HEK293 (cell line): ENCODE measurements around the gene HOXB7.

ENCODE experiments used
- CTCF ChIA-PET: fragments of 350-600 bp; formaldehyde crosslinking; extraction: SDS; loops from one replicate; lab custom pipeline; 2021; ENCODE audit warnings: antibody characterized with exemption; lab: Yijun Ruan, JAX
- POLR2A ChIA-PET: fragments of 300-600 bp; formaldehyde crosslinking; extraction: SDS; loops from one replicate; lab custom pipeline; 2020; ENCODE audit warnings: antibody characterized with exemption, inconsistent platforms; lab: Yijun Ruan, JAX
- H3K27ac ChIP-seq: fragments of 200-500 bp; sonication (Bioruptor generic); 2 replicates; pipeline ENCODE4 v1.5.1; 2014; ENCODE audit warnings: low read depth, low read length, control low read depth, inconsistent platforms; ENCODE audit errors: extremely low read depth
- H3K36me3 ChIP-seq, 2 experiments: fragments of 200-500 bp in 1 of 2; sonication (Bioruptor generic) in 1 of 2; 1 replicate in 1 of 2; 2 replicates in 1 of 2; pipeline ENCODE4 v1.5.1; 2014 to 2017; ENCODE audit warnings: inconsistent platforms in 2 of 2, low read length in 2 of 2; ENCODE audit not compliant: control insufficient read depth in 2 of 2, insufficient read depth in 1 of 2
- H3K4me1 ChIP-seq: fragments of 200-500 bp; sonication (Bioruptor generic); 2 replicates; pipeline ENCODE4 v1.5.1; 2014; ENCODE audit warnings: mild to moderate bottlenecking, low read length, inconsistent platforms; ENCODE audit not compliant: control insufficient read depth, insufficient read depth
- H3K4me3 ChIP-seq: 2 replicates; pipeline ENCODE4 v1.5.1; 2011; ENCODE audit warnings: low read depth, mild to moderate bottlenecking, control low read depth, low read length, moderate library complexity
- H3K9me3 ChIP-seq: fragments of 200-500 bp; sonication (Bioruptor generic); 2 replicates; pipeline ENCODE4 v1.5.1; 2014; ENCODE audit warnings: low read depth, low read length, inconsistent platforms; ENCODE audit not compliant: control insufficient read depth, insufficient read depth
- FEZF1 ChIP-seq: fragments of 450-650 bp; formaldehyde crosslinking; IDR thresholded peaks from 2 replicates; pipeline ENCODE4 v1.5.1; 2016; ENCODE audit warnings: missing biosample characterization, missing genetic modification characterization
- GLIS1 ChIP-seq: fragments of 450-650 bp; formaldehyde crosslinking; IDR thresholded peaks from 2 replicates; pipeline ENCODE4 v1.5.1; 2016; ENCODE audit warnings: missing biosample characterization, missing genetic modification characterization
- IKZF3 ChIP-seq: fragments of 450-650 bp; IDR thresholded peaks from 2 replicates; pipeline ENCODE4 v1.5.0; 2018; ENCODE audit warnings: missing biosample characterization, mild to moderate bottlenecking, missing genetic modification characterization, moderate library complexity
- KLF7 ChIP-seq: fragments of 450-650 bp; formaldehyde crosslinking; IDR thresholded peaks from 2 replicates; pipeline ENCODE4 v1.5.1; 2016; ENCODE audit warnings: missing biosample characterization, missing genetic modification characterization, borderline replicate concordance
- PATZ1 ChIP-seq: fragments of 450-650 bp; formaldehyde crosslinking; IDR thresholded peaks from 2 replicates; pipeline ENCODE4 v1.5.1; 2016; ENCODE audit warnings: missing biosample characterization, missing genetic modification characterization
- SP2 ChIP-seq: fragments of 450-650 bp; formaldehyde crosslinking; IDR thresholded peaks from 2 replicates; pipeline ENCODE4 v1.5.1; 2016; ENCODE audit warnings: missing biosample characterization, missing genetic modification characterization
- SP3 ChIP-seq: fragments of 450-650 bp; formaldehyde crosslinking; IDR thresholded peaks from 2 replicates; pipeline ENCODE4 v1.5.1; 2016; ENCODE audit warnings: missing biosample characterization, missing genetic modification characterization
- TCF7L2 ChIP-seq: IDR thresholded peaks from 2 replicates; pipeline ENCODE4 v1.6.1; 2011; ENCODE audit warnings: low read depth, mild to moderate bottlenecking, inconsistent platforms, low read length, moderate library complexity, borderline replicate concordance
- ZBTB17 ChIP-seq: fragments of 450-650 bp; formaldehyde crosslinking; IDR thresholded peaks from 2 replicates; pipeline ENCODE4 v1.5.1; 2016; ENCODE audit warnings: missing biosample characterization, missing genetic modification characterization
- ZBTB21 ChIP-seq: fragments of 450-650 bp; formaldehyde crosslinking; IDR thresholded peaks from 2 replicates; pipeline ENCODE4 v1.5.1; 2017; ENCODE audit warnings: missing biosample characterization, missing genetic modification characterization
- ZBTB8A ChIP-seq: fragments of 450-650 bp; formaldehyde crosslinking; IDR thresholded peaks from 2 replicates; pipeline ENCODE4 v1.5.1; 2016; ENCODE audit warnings: missing biosample characterization, missing genetic modification characterization
- ZNF16 ChIP-seq: fragments of 450-650 bp; formaldehyde crosslinking; IDR thresholded peaks from 2 replicates; pipeline ENCODE4 v1.5.1; 2016; ENCODE audit warnings: low read depth, missing biosample characterization, missing genetic modification characterization
- ZNF335 ChIP-seq: fragments of 450-650 bp; formaldehyde crosslinking; conservative IDR thresholded peaks from 2 replicates; pipeline ENCODE4 v1.5.1; 2016; ENCODE audit warnings: missing biosample characterization, missing genetic modification characterization
- ZNF341 ChIP-seq: fragments of 450-650 bp; formaldehyde crosslinking; IDR thresholded peaks from 2 replicates; pipeline ENCODE4; 2016; ENCODE audit warnings: low read depth, missing biosample characterization, missing genetic modification characterization
- ZNF366 ChIP-seq: fragments of 450-650 bp; formaldehyde crosslinking; conservative IDR thresholded peaks from 2 replicates; pipeline ENCODE4 v1.5.1; 2016; ENCODE audit warnings: missing biosample characterization, missing genetic modification characterization
- ZNF394 ChIP-seq: fragments of 450-650 bp; formaldehyde crosslinking; IDR thresholded peaks from 2 replicates; pipeline ENCODE4 v1.5.1; 2016; ENCODE audit warnings: missing biosample characterization, missing genetic modification characterization, mild to moderate bottlenecking, moderate library complexity, borderline replicate concordance
- ZNF600 ChIP-seq: fragments of 450-650 bp; formaldehyde crosslinking; IDR thresholded peaks from 2 replicates; pipeline ENCODE4 v1.5.1; 2016; ENCODE audit warnings: missing biosample characterization, missing genetic modification characterization
- ZXDB ChIP-seq: fragments of 450-650 bp; formaldehyde crosslinking; IDR thresholded peaks from 2 replicates; pipeline ENCODE4 v1.5.1; 2016; ENCODE audit warnings: missing biosample characterization, missing genetic modification characterization
- TF ChIP-seq, protein P1 (sequence below): fragments of 450-650 bp; formaldehyde crosslinking; IDR thresholded peaks from 2 replicates; pipeline ENCODE4 v1.5.1; 2017; ENCODE audit warnings: missing biosample characterization, missing genetic modification characterization
- TF ChIP-seq, protein P2 (sequence below): fragments of 450-650 bp; formaldehyde crosslinking; IDR thresholded peaks from 2 replicates; pipeline ENCODE4 v1.5.1; 2016; ENCODE audit warnings: missing biosample characterization, missing genetic modification characterization

The HOXB7 gene

DNA sequence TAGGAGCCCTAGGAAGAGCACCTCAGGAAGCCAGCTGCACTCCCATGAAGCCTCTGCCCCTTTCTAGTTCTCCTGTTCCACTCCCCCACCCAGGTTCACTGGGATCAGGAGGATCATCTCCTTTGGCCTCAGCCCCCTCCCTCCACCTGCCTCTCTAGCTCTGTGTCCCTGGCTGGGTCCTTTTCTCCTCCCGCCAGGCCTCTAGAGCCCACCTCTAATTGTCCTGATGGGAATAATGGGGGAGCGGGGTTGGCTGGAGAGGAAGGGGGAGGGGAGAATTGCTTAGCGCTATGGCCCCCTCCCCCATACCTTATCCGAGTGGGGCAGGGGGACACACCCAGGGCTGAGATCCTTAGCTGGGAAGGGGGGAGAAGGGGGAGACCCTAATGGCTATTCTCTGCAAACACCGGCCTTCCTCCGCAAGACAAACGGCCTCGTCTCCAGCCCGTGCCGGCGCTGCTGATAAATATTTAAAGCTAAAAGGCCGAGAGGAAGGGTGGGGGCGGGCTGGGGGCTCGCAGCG lies 997 bp downstream of the HOXB7 start:
- Histone ChIP-seq H3K4me3 (peak overlapping the region; percentile 72), H3K9me3 (no peaks in the 10 kb centered on the region), H3K36me3 (peaks cover 7 to 15% of the 10 kb centered on the region in 2 experiments), H3K27ac (peak overlapping the region; percentile 94), H3K4me1 (peaks cover 31% of the 10 kb centered on the region)
- POLR2A ChIA-PET, result interaction anchor here (0.6 to 2.4 kb wide), 12 partner anchors 8 to 778 kb away, joined by 3 to 15 read pairs (median 4); partner anchors contain the start of genes HOXB9, LRRC46 and MRPL10
- CTCF ChIA-PET, result interaction anchor here (0.6 to 2.4 kb wide), 12 partner anchors 8 to 922 kb away, joined by 3 to 12 read pairs (median 4); partner anchors contain the start of gene SCRN2
- TF ChIP-seq PATZ1 (tag by site-specific recombination) (peak; percentile 14; the same call in 1 of the 2 replicates), SP3 (tag by site-specific recombination) (peak; percentile 68; the same call in 1 of the 2 replicates), ZNF16 (no peak), ZBTB21 (tag by site-specific recombination) (no peak), IKZF3 (tag by site-specific recombination) (peak; percentile 45), ZNF341 (tag by site-specific recombination) (peak; percentile 61), SP2 (peak; percentile 36), FEZF1 (tag by site-specific recombination) (peak; percentile 10; the same call in 1 of the 2 replicates)
- TF ChIP-seq, protein P1, sequence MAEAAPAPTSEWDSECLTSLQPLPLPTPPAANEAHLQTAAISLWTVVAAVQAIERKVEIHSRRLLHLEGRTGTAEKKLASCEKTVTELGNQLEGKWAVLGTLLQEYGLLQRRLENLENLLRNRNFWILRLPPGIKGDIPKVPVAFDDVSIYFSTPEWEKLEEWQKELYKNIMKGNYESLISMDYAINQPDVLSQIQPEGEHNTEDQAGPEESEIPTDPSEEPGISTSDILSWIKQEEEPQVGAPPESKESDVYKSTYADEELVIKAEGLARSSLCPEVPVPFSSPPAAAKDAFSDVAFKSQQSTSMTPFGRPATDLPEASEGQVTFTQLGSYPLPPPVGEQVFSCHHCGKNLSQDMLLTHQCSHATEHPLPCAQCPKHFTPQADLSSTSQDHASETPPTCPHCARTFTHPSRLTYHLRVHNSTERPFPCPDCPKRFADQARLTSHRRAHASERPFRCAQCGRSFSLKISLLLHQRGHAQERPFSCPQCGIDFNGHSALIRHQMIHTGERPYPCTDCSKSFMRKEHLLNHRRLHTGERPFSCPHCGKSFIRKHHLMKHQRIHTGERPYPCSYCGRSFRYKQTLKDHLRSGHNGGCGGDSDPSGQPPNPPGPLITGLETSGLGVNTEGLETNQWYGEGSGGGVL, result peak; percentile 47
- TF ChIP-seq, protein P2, sequence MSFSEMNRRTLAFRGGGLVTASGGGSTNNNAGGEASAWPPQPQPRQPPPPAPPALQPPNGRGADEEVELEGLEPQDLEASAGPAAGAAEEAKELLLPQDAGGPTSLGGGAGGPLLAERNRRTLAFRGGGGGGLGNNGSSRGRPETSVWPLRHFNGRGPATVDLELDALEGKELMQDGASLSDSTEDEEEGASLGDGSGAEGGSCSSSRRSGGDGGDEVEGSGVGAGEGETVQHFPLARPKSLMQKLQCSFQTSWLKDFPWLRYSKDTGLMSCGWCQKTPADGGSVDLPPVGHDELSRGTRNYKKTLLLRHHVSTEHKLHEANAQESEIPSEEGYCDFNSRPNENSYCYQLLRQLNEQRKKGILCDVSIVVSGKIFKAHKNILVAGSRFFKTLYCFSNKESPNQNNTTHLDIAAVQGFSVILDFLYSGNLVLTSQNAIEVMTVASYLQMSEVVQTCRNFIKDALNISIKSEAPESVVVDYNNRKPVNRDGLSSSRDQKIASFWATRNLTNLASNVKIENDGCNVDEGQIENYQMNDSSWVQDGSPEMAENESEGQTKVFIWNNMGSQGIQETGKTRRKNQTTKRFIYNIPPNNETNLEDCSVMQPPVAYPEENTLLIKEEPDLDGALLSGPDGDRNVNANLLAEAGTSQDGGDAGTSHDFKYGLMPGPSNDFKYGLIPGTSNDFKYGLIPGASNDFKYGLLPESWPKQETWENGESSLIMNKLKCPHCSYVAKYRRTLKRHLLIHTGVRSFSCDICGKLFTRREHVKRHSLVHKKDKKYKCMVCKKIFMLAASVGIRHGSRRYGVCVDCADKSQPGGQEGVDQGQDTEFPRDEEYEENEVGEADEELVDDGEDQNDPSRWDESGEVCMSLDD (tag by site-specific recombination), result 0 out of 2 replicates have a peak, but pooled peaks have one; percentile 27

DNA sequence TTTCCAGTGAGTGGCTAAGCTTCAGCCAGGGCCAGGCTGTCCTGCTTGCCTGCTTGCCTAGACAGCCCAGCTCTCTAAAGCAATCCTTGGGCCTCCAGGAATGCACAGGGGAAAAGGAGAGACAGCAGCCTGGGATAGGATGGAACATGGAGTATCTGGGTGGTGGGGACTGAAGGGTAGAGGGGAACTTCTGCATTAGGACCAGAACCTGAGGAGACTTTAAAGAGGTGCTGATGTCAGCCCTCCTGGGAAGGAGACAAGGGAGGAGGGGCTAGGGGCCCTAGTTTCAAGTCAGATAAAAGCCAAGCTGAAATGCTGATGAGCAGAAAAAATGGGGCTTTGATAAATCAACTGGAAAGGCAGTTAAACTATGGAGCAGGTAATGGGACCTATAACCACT lies 1.8 kb downstream of the HOXB7 start:
- H3K4me1 ChIP-seq, result peaks cover 31% of the 10 kb centered on the region
- H3K4me3 ChIP-seq, result no peak overlapping the region
- POLR2A ChIA-PET, result interaction anchor here (0.8 to 2.4 kb wide), 5 partner anchors 8 to 560 kb away, joined by 3 to 15 read pairs (median 4); partner anchors contain the start of gene HOXB9
- no peaks in the 10 kb centered on the region for H3K9me3 ChIP-seq
- CTCF ChIA-PET, result interaction anchor here (0.6 to 2.4 kb wide), 13 partner anchors 9 to 634 kb away, joined by 3 to 12 read pairs (median 3); no protein-coding TSS in a partner anchor
- peak overlapping the region; percentile 94; the same call in 1 of the 2 replicates for H3K27ac ChIP-seq
- peaks cover 7 to 15% of the 10 kb centered on the region in 2 experiments for H3K36me3 ChIP-seq
- TF ChIP-seq GLIS1, result 0 out of 2 replicates have a peak, but pooled peaks have one; percentile 12
- peak; percentile 60; the same call in 1 of the 2 replicates for TF ChIP-seq ZNF394 (tag by site-specific recombination)
- TF ChIP-seq ZNF366 (tag by site-specific recombination), result peak; percentile 28; the same call in 1 of the 2 replicates
- TF ChIP-seq ZNF600 (tag by site-specific recombination), result peak; percentile 53; the same call in 1 of the 2 replicates
- no peak for TF ChIP-seq TCF7L2
- 0 out of 2 replicates have a peak, but pooled peaks have one; percentile 45 for TF ChIP-seq ZNF335
- peak; percentile 65 for TF ChIP-seq ZNF341 (tag by site-specific recombination)
- TF ChIP-seq ZBTB8A, result peak; percentile 30; the same call in 1 of the 2 replicates
- TF ChIP-seq KLF7 (tag by site-specific recombination), result no peak
- peak; percentile 25; the same call in 1 of the 2 replicates for TF ChIP-seq ZBTB17 (tag by site-specific recombination)
- TF ChIP-seq ZXDB (tag by site-specific recombination), result no peak
- peak; percentile 58; the same call in 1 of the 2 replicates for TF ChIP-seq IKZF3 (tag by site-specific recombination)
- TF ChIP-seq, all 188 proteins: peak for 9
